NCI-H128 (cell line): ENCODE results near the gene SQOR.

Experiments used
- DNase-seq: peaks from one replicate; lab custom pipeline; 2025; ENCODE audit not compliant: unreplicated experiment; lab: John Stamatoyannopoulos, UW

The SQOR gene

GRCh38 chr15:45704329-45705249 is 69.8 kb downstream of the SQOR start:
- no peak for DNase-seq

GRCh38 chr15:45705510-45706473 is 71.0 kb downstream of the SQOR start:
- DNase-seq, result peak; percentile 53

DNA sequence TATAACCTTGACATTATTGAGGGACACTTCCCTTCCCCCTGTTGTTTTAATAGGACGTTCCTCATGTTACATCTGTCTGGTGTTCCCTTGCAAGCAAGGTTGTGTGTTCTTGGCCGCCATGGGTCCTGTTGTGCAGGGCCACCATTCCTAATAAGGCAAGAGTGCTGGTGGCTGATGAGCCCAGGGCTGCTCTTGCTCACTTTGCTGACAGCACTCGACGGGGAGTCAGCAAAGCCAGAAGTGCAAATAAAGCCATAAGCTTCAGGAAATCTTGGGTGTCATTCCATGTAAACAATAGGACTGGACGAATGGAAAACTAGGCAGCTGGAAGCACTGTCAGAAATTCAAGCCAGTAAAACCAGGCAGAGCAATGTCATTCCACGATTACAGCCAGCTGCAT is 75.8 kb downstream of the SQOR start:
- no peak for DNase-seq

DNA sequence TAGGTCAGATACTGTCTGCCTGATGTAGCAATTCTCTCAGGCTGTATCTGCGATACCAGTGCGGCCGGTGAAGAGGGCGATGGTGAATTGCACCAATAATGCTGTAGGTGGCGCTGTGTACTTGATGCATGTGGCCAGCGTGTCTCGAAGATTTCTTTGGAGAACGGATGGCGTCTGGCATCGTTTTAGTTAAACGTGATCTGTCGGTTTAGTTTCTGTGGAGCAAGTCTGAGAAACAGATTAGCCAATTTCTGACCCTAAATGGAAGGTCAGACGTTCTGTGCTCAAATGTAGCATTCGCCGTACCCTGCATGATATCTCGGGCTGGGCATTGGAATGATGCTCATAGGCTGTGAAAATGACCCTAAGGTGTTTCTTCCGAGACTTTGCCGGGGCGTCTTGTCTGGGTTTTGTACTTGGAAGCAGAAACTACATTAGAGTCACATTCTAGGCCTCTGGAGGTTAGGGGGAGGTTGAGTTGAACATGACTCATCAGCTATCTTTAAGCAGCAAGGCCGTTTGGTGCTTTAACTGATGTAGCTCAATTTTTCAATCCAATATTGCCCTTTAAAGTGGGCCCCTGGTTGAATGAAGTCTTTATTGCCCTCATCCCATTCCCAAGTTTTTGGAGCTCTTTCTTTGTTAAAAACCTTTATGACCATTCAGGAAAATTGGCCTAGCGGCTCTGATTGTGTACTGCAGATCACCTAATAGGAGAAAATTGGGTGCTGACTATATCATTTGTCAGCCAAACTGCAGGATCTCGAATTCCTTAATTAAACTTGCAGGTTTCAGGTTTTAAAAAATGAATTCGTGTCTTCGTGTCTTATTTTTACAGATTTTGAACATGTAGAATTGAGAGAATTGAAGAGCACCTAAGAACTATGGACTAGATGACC is 80.0 kb downstream of the SQOR start:
- peak; percentile 18 for DNase-seq

DNA sequence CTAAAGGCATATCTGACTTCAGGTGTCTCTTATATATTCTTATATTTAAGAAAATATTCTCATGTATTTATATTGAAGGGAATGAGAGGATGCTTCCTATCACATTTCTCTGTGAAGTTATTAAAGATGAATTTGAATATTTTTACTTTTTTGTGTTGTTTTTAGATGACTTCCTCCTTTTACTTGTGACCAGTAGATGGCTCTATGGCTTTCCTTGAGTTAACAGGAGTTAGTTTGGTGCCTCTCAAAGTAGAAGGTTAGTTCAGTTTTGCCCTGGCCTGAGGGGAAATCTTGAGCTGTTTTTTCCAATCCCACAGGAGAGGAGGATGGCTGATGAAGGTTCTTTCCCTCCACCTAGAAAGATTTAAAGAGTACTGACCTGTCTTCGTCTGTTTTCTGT is 80.7 kb downstream of the SQOR start:
- DNase-seq, result no peak

- DNase-seq, result no peak
These were observed 84.7 kb downstream of the SQOR start for GRCh38 chr15:45719490-45719889.

- DNase-seq, result no peak
These were observed 85.4 kb downstream of the SQOR start for GRCh38 chr15:45720183-45720582.

- DNase-seq, result no peak
These were observed 93.8 kb downstream of the SQOR start for GRCh38 chr15:45728641-45729040.

DNA sequence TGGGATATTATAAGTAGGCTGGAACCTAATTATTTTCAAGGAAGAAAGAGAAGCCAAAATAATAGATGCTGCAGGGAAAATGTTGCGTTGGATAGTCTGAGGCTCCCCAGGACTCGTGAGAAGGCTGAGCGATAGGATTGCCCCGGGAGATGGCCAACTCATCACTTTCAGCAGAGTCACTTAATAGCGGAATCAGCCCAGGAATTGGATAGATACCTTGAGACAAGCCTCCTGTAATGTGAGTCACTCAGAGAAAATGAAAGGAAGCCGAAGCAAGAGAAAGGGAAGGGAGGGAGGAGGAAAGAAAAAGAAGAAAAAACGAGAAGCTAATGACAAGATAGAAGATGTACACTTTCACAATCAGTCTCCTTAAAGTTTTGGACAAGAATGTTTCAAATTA is 94.3 kb downstream of the SQOR start:
- no peak for DNase-seq

DNA sequence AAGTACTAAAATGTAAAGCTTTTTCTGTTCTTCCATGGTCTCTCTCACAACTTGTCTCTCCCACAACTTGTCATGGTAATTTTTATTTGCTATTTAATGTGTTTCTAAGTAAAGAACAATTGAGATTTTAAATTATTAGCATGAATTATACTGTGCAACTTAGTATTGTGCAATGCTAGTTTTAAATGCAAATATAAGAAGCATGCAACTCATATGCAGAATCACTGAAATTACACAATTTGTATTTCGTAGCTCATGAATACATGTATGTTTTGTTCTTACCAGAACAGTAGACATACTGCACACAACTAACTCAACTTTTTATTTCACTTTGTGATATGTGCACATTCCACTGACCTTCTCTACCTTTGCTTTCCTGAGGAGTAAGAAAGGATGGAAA is 96.5 kb downstream of the SQOR start:
- no peak for DNase-seq

DNA sequence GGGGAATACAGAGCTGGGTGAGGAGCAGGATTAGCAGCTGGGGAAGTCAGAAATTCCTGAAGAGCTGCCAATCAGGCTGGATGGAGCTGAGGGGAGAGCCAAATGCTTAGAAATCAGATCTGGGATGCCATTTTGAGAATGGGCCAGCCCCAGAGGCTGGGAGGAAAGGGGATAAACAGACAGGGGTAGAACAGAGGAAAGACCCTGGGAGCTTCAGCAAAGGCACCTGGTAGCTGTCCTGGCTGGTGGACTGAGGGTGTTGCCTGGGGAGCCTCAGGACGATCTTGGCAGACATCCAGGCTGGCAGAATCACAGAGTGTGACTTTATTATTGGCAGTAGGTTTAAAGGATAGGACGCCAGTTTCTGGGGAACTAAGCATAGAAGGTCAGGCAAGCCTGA is 97.8 kb downstream of the SQOR start:
- no peak for DNase-seq

DNA sequence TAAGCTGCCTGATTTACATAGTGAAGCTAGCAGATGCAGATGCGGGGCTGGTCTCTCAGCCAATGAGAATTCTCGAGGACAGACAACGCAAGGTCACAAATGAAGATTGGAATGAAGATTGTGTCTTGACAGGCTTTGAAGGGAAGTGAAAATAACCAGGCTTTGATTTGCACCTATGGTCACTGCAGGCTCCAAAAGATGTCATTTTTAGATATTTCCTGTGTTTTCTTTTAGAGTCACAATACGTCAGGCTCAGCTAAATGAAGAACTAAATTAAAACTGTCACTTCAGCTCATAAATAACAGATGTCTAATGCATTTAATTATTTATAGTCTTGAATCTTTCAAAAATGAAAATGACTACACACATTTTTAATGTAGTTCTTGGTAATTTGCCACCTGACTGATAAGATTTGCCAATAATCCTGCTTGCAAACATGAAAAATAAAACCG is 99.5 kb downstream of the SQOR start:
- no peak for DNase-seq
